Left renal pelvis (tissue), 4 donors: ENCODE results near the gene SLC35B2. TPM values are rescaled to one million over a fixed set of nuclear protein-coding genes. Genes with fewer than 3 reads are reported as not detected.

ENCODE experiments used
- DNase-seq, 4 donors: peaks; one replicate each; pipeline ENCODE4 v3.0.0-alpha.2; 2013; ENCODE audit warnings: low read depth in 4 of 4, low spot score in 3 of 4
- polyA plus RNA-seq, 4 donors: library from polyadenylated mRNA; unstranded; fragments of 120-200 nt; gene quantifications; one replicate each; pipeline ENCODE4 v1.2.1, GENCODE V29; 2013; ENCODE audit not compliant: insufficient read length in 4 of 4

SLC35B2 gene
- 10 to 100 TPM; 51.5 to 57.5 (median 54.1) TPM for polyA plus RNA-seq

GRCh38 chr6:44257025-44257752, at the start of gene SLC35B2:
SLC35B2 (minus strand) TSS chr6:44257528; CDS start chr6:44257410, 118 bp downstream.
- DNase-seq = no peak

- no peak for DNase-seq
These were observed 49.4 kb upstream of the SLC35B2 start for GRCh38 chr6:44306710-44307109.

- DNase-seq = no peak
These were observed 47.9 kb upstream of the SLC35B2 start for GRCh38 chr6:44305200-44305725.

- DNase-seq = no peak
These were observed 47.2 kb upstream of the SLC35B2 start for GRCh38 chr6:44304282-44305199.

GRCh38 chr6:44303842-44304241, 46.5 kb upstream of the SLC35B2 start:
- no peak for DNase-seq

GRCh38 chr6:44302856-44303255, 45.5 kb upstream of the SLC35B2 start:
- no peak for DNase-seq

GRCh38 chr6:44301782-44302564, 44.6 kb upstream of the SLC35B2 start:
- no peak for DNase-seq

- DNase-seq = no peak
These were observed 43.8 kb upstream of the SLC35B2 start for GRCh38 chr6:44301106-44301505.

GRCh38 chr6:44300292-44300823, 43.0 kb upstream of the SLC35B2 start:
- no peak for DNase-seq

GRCh38 chr6:44298864-44299263, 41.5 kb upstream of the SLC35B2 start:
- DNase-seq = no peak

- DNase-seq = no peak
These were observed 40.9 kb upstream of the SLC35B2 start for GRCh38 chr6:44298055-44298803.

GRCh38 chr6:44297063-44298038, 40.0 kb upstream of the SLC35B2 start:
- peak in 1 of 4 donors; percentile 34 for DNase-seq

GRCh38 chr6:44294832-44295791, 37.8 kb upstream of the SLC35B2 start:
- no peak for DNase-seq

GRCh38 chr6:44292661-44293365, 35.5 kb upstream of the SLC35B2 start:
- DNase-seq = no peak

GRCh38 chr6:44291841-44292240, 34.5 kb upstream of the SLC35B2 start:
- DNase-seq = no peak

- DNase-seq = no peak
These were observed 32.5 kb upstream of the SLC35B2 start for GRCh38 chr6:44289726-44290260.
